SJCRH30 (cell line): ENCODE data around the gene NDST3. TPM values are rescaled to one million over a fixed set of nuclear protein-coding genes. Genes with fewer than 3 reads are reported as not detected.

Source experiments
- DNase-seq, 2 experiments: peaks; one replicate each; pipeline ENCODE4 v3.0.0-alpha.2; 2015 to 2020
- H3K27ac ChIP-seq: fragments of 250-450 bp; sonication (Bioruptor Pico); 2 replicates; pipeline ENCODE4 v1.5.1; 2020; ENCODE audit warnings: mild to moderate bottlenecking, moderate library complexity
- H3K27me3 ChIP-seq: fragments of 250-450 bp; sonication (Bioruptor Pico); 2 replicates; pipeline ENCODE4 v1.5.1; 2020; ENCODE audit warnings: mild to moderate bottlenecking, moderate library complexity
- H3K36me3 ChIP-seq: fragments of 250-450 bp; sonication (Bioruptor Pico); 2 replicates; pipeline ENCODE4 v1.5.1; 2020; ENCODE audit warnings: mild to moderate bottlenecking, moderate library complexity
- H3K4me1 ChIP-seq: fragments of 250-450 bp; sonication (Bioruptor Pico); 2 replicates; pipeline ENCODE4 v1.5.1; 2020; ENCODE audit warnings: mild to moderate bottlenecking, moderate library complexity
- H3K4me3 ChIP-seq: fragments of 250-450 bp; sonication (Bioruptor Pico); 2 replicates; pipeline ENCODE4 v1.5.1; 2020; ENCODE audit warnings: mild to moderate bottlenecking, moderate library complexity
- H3K9me3 ChIP-seq: fragments of 250-450 bp; sonication (Bioruptor Pico); replicated peaks from 2 replicates; pipeline ENCODE4 v1.5.1; 2020; ENCODE audit warnings: mild to moderate bottlenecking, moderate library complexity
- total RNA-seq: library from RNA; depleted of rRNA; stranded (reverse); fragments of >200 nt; shearing (Covaris generic); gene quantifications from 2 replicates; pipeline ENCODE4 v1.2.3, GENCODE V29; 2014

NDST3 gene
- total RNA-seq, 1 experiment from 2014 or later = 1.7 TPM

- Histone ChIP-seq H3K4me3 (no peak overlapping the region), H3K27me3 (no peaks in the 10 kb centered on the region), H3K9me3 (no peaks in the 10 kb centered on the region), H3K36me3 (no peaks in the 10 kb centered on the region), H3K4me1 (peaks cover 30% of the 10 kb centered on the region), H3K27ac (peak overlapping the region; percentile 69; the same call in 1 of the 2 replicates)
- peak in 1 of 2 experiments; percentile 24 for DNase-seq
These were observed 141.2 kb downstream of the NDST3 start for GRCh38 chr4:118175506-118175905.

GRCh38 chr4:118177126-118177525 is 142.8 kb downstream of the NDST3 start:
- H3K27ac ChIP-seq = no peak overlapping the region
- H3K4me3 ChIP-seq = no peak overlapping the region
- H3K4me1 ChIP-seq = peaks cover 33% of the 10 kb centered on the region
- no peak for DNase-seq
- H3K36me3 ChIP-seq = no peaks in the 10 kb centered on the region
- H3K9me3 ChIP-seq = no peaks in the 10 kb centered on the region
- H3K27me3 ChIP-seq = no peaks in the 10 kb centered on the region

DNA sequence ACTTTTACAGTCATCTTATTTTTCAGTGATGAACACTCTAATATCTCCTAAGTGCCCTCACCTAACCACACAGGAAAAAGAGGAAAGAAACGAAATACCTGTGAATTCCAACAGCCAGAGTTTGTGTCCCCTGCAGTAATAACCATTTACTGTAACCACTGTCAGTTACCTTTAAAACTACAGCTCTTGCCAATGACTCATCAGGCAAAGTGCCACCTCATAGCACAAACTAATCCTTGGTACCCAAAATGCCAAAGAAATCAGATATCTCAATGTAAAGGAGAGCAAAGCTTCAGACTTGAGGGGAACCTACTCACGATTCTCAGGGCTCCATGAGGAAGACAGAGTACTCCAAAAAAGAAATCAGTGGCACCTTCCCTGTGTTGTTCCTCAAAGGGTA is 146.5 kb downstream of the NDST3 start:
- peaks cover 5% of the 10 kb centered on the region; the same call in 1 of the 2 replicates for H3K4me1 ChIP-seq
- no peak overlapping the region for H3K27ac ChIP-seq
- no peaks in the 10 kb centered on the region for H3K9me3 ChIP-seq
- no peak overlapping the region for H3K4me3 ChIP-seq
- no peaks in the 10 kb centered on the region for H3K36me3 ChIP-seq
- DNase-seq = peak in 1 of 2 experiments; percentile 9
- no peaks in the 10 kb centered on the region for H3K27me3 ChIP-seq

DNA sequence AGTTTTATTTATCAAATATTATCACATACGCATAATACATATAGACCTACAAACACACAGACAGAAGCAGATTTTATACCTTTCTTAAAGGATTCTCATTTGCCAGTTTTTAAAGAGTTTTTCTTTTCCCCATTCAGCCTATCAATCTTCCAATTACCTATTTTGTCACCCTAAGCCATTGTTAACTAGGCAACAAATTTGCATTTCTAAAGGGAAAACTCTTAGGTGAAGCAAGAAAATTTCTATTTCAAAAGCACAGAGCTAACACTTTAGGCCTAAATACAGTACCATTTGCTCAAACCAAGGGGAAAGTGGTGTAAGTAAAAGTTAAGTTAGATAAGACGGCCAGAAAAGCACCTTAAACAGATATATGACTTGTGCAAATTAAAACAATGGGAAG is 156.6 kb downstream of the NDST3 start:
- H3K27ac ChIP-seq = no peak overlapping the region
- no peaks in the 10 kb centered on the region for H3K4me1 ChIP-seq
- no peak overlapping the region for H3K4me3 ChIP-seq
- H3K9me3 ChIP-seq = no peaks in the 10 kb centered on the region
- H3K27me3 ChIP-seq = no peaks in the 10 kb centered on the region
- no peaks in the 10 kb centered on the region for H3K36me3 ChIP-seq
- no peak for DNase-seq

DNA sequence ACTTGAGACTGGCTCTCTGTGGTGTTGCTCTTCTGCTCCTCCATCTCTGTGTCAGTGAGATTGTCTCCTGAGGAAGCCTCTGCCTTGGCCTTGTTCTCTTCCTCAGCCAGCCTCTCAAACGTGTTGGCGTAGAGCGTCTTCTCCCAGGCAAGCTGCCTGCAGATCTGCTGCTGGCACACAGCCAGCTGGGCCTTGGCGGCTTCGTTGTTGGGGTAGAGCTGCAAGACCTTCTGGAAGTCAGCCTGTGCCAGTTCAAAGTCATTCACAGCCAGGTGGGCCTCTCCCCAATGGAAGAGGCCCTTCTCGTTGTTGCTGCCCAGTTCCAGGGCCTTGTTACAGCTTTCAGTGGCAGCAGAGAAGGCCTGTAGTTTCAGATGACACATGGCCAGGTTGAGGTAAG is 159.1 kb downstream of the NDST3 start:
- no peaks in the 10 kb centered on the region for H3K9me3 ChIP-seq
- H3K27me3 ChIP-seq = no peaks in the 10 kb centered on the region
- no peaks in the 10 kb centered on the region for H3K4me1 ChIP-seq
- DNase-seq = no peak
- no peak overlapping the region for H3K27ac ChIP-seq
- H3K4me3 ChIP-seq = no peak overlapping the region
- no peaks in the 10 kb centered on the region for H3K36me3 ChIP-seq

- Histone ChIP-seq H3K4me3 (no peak overlapping the region), H3K4me1 (no peaks in the 10 kb centered on the region), H3K9me3 (peaks cover 8% of the 10 kb centered on the region; the same call in 1 of the 2 replicates), H3K27me3 (no peaks in the 10 kb centered on the region), H3K36me3 (no peaks in the 10 kb centered on the region), H3K27ac (no peak overlapping the region)
- DNase-seq = no peak
These were observed 172.3 kb downstream of the NDST3 start for GRCh38 chr4:118206627-118207026.

GRCh38 chr4:118213101-118213500 is 178.8 kb downstream of the NDST3 start:
- no peaks in the 10 kb centered on the region for H3K4me1 ChIP-seq
- H3K9me3 ChIP-seq = no peaks in the 10 kb centered on the region; the same call in 1 of the 2 replicates
- no peaks in the 10 kb centered on the region for H3K36me3 ChIP-seq
- no peaks in the 10 kb centered on the region for H3K27me3 ChIP-seq
- H3K4me3 ChIP-seq = no peak overlapping the region
- no peak overlapping the region for H3K27ac ChIP-seq
- DNase-seq = no peak

DNA sequence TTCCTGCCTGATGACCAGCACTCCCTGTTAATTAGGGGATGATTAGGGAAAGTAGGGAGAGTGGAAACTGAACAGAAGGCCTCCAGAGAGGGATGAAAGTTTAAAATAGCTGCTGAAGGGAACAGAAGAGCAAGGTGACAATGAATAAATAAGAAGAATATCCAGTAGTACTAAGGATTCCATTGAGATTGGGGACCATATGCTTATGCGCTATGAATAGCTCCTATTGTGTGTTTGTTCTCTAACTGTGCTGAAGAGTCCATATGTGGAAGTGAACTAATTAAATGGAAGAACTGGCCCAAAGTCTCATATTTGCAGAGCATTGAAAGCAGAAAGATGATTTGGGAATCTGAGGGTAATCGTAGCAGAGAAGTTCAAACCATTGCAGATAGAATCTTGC is 181.5 kb downstream of the NDST3 start:
- Histone ChIP-seq H3K27ac (no peak overlapping the region), H3K27me3 (no peaks in the 10 kb centered on the region), H3K4me1 (no peaks in the 10 kb centered on the region), H3K36me3 (no peaks in the 10 kb centered on the region), H3K9me3 (no peaks in the 10 kb centered on the region; the same call in 1 of the 2 replicates), H3K4me3 (no peak overlapping the region)
- no peak for DNase-seq

GRCh38 chr4:118221227-118221800 is 187.0 kb downstream of the NDST3 start:
- Histone ChIP-seq H3K4me3 (no peak overlapping the region), H3K4me1 (no peaks in the 10 kb centered on the region; the same call in 1 of the 2 replicates), H3K27ac (no peak overlapping the region), H3K36me3 (no peaks in the 10 kb centered on the region; the same call in 1 of the 2 replicates), H3K9me3 (no peaks in the 10 kb centered on the region), H3K27me3 (no peaks in the 10 kb centered on the region)
- no peak for DNase-seq

DNA sequence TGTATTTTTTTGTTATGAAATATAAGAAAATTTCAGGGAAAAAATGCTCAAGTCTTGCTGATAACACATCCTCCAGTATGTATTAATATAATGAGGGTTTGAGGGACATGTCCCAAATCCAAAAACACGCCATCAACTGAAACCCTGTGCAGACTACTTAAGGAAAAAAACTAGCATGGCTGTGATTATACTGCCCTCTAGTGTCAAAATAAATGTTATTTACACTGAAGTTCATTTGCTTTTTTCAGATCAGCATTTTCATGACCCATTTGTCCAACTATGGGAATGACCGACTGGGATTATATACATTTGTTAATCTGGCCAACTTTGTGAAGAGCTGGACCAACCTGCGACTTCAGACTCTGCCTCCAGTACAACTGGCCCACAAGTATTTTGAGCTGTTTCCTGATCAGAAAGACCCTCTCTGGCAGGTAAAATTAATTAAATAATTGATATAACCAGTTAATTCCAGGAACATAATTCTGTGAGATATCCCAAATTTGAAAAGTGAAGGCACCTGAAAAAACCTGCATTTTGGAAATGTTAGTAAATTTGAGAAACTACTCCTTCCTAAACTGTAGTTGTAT is 190.1 kb downstream of the NDST3 start:
- no peak overlapping the region for H3K27ac ChIP-seq
- no peaks in the 10 kb centered on the region for H3K9me3 ChIP-seq
- no peaks in the 10 kb centered on the region; the same call in 1 of the 2 replicates for H3K36me3 ChIP-seq
- DNase-seq = peak; percentile 9 to 79
- no peaks in the 10 kb centered on the region; the same call in 1 of the 2 replicates for H3K4me1 ChIP-seq
- no peaks in the 10 kb centered on the region for H3K27me3 ChIP-seq
- no peak overlapping the region for H3K4me3 ChIP-seq

DNA sequence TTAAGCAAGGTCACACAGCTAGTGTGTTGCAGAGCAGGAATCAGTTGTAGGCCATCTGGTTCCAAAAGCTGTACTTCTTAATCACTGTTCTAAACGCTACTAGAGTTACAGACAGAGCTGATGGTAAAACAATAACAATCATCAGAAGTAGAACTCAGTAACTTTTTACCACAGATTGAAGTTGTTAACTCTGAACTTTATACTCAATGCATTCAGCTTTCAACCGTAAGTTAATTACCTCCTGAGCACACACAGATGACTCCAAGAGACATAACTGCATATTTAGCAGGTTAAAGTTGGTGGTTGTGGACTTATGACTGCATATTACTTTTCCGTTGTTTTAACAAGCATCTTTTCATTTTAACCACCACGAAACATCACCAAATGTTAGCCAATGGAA is 191.2 kb downstream of the NDST3 start:
- no peaks in the 10 kb centered on the region for H3K9me3 ChIP-seq
- no peak for DNase-seq
- H3K36me3 ChIP-seq = no peaks in the 10 kb centered on the region; the same call in 1 of the 2 replicates
- no peaks in the 10 kb centered on the region for H3K27me3 ChIP-seq
- no peak overlapping the region for H3K27ac ChIP-seq
- no peak overlapping the region for H3K4me3 ChIP-seq
- no peaks in the 10 kb centered on the region; the same call in 1 of the 2 replicates for H3K4me1 ChIP-seq

GRCh38 chr4:118226311-118227010 is 192.2 kb downstream of the NDST3 start:
- H3K27me3 ChIP-seq = no peaks in the 10 kb centered on the region
- no peaks in the 10 kb centered on the region for H3K9me3 ChIP-seq
- H3K27ac ChIP-seq = no peak overlapping the region
- DNase-seq = no peak
- no peaks in the 10 kb centered on the region; the same call in 1 of the 2 replicates for H3K4me1 ChIP-seq
- H3K4me3 ChIP-seq = no peak overlapping the region
- H3K36me3 ChIP-seq = no peaks in the 10 kb centered on the region; the same call in 1 of the 2 replicates

GRCh38 chr4:118235566-118236120 is 201.4 kb downstream of the NDST3 start:
- H3K4me3 ChIP-seq = no peak overlapping the region

DNA sequence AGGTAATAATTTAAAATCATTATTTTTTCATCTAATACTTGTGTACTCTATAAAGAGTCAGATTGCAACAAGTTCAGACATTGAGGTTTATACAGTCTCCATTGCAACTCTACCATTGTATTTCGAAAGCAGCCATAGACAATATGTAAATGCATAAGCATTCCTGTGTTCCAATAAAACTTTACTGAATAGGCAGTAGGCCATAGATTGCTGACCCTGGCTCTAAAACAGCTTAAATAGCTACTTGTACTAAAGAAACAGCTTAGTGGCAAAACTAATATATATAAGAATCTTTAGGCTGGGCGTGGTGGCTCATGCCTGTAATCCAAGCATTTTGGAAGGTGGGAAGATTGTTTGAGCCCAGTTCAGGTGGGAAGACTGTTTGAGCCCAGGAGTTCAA is 203.2 kb downstream of the NDST3 start:
- H3K27ac ChIP-seq = no peak overlapping the region
- H3K4me1 ChIP-seq = no peaks in the 10 kb centered on the region
- H3K36me3 ChIP-seq = no peaks in the 10 kb centered on the region
- H3K4me3 ChIP-seq = no peak overlapping the region
- H3K9me3 ChIP-seq = no peaks in the 10 kb centered on the region
- H3K27me3 ChIP-seq = no peaks in the 10 kb centered on the region
- DNase-seq = no peak

More at GRCh38 chr4:118235566-118236120, 201.4 kb downstream of the NDST3 start:
- no peak for DNase-seq
- Histone ChIP-seq H3K27me3 (no peaks in the 10 kb centered on the region), H3K27ac (no peak overlapping the region), H3K4me1 (no peaks in the 10 kb centered on the region), H3K36me3 (no peaks in the 10 kb centered on the region), H3K9me3 (no peaks in the 10 kb centered on the region)

GRCh38 chr4:118249890-118250289 is 215.6 kb downstream of the NDST3 start:
- H3K4me1 ChIP-seq = no peaks in the 10 kb centered on the region
- no peaks in the 10 kb centered on the region for H3K9me3 ChIP-seq
- no peak overlapping the region for H3K27ac ChIP-seq
- H3K36me3 ChIP-seq = no peaks in the 10 kb centered on the region
- no peak for DNase-seq
- no peaks in the 10 kb centered on the region for H3K27me3 ChIP-seq
- H3K4me3 ChIP-seq = no peak overlapping the region
